ENCODE results near the gene WDR45B.

DNA sequence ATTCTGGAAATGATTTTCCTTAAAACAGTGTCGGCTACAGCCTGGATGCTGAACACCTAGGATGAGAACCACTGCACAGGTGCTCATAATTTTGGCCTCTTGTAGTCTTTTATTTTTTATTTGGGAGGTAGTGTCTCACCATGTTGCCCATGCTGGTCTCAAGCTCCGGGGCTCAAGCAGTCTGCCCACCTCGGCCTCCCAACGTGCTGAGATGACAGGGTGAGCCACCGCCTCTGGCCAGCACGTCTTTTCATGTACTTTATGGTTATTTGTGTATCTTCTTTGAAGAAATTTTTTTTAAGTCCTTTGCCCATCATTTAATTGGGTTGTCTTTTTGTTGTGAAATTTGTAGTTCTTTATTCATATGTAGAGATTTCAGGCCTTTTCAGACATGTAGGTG lies 58.0 kb downstream of the WDR45B start:
- TF ChIP-seq POLR2A (IDR thresholded peaks at IDR 0.05) (no peak), CTCF (IDR thresholded peaks at IDR 0.05) (no peak)
